ENCODE results near the gene PIK3C2B. TPM values are rescaled to one million over a fixed set of nuclear protein-coding genes. Genes with fewer than 3 reads are reported as not detected.
A peak's percentile ranks its signal among the peaks of the same experiment; 100 is the strongest.

PIK3C2B gene
- total and polyA plus RNA-seq, 9 donors = 5.6 to 26.0 (median 11.0) TPM

DNA sequence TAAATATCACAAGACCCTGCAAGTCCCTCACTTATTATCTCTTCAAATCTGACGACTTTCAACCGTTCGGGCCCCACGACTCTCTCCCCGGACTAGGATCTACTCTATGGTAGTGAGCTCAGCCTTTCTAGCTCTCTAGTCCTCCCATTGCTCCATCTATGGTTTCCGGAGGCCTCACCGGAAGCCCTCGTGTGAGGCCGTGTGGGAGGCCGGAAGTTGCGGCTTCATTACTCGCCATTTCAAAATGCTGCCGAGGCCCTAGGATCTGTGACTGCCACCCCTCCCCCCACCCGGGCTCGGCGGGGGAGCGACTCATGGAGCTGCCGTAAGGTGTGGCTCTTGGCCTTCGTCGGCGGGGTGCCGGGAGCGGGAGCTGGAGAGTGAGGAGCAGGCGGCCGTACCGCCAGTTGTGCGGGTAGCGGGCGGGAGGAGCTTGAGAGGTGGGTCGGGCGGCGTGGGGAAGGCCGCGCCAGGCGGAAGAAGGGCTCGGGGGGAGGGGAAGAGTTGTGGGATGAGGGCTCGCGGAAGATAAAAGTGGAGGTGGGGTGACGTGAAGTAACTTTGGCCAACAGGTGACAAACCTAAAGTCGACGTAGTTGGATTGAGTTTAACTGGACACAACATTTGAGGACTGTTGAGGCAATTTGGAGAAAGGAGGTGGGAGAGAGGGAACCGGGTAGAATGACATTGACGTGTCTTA is 21.7 kb upstream of the PIK3C2B start, which contains the start of gene MDM4:
Gene MDM4, plus strand, starts transcription at position 227 of the 700 bp plus-strand sequence. CDS start 9,113 bp downstream, outside the sequence.
- Histone ChIP-seq H3K36me3 (no peaks in the 10 kb centered on the region), H3K27ac (peak within 1 kb of the TSS; percentile 75 to 77), H3K9me3 (no peaks in the 10 kb centered on the region), H3K4me3 (peak within 1 kb of the TSS; percentile 68), H3K27me3 (no peaks in the 10 kb centered on the region), H3K4me1 (ENCODE audit: insufficient read depth) (peaks cover 10% of the 10 kb centered on the region)
- peak; percentile 85 for TF ChIP-seq POLR2A (IDR thresholded peaks at IDR 0.05)
- TF ChIP-seq, protein P1, sequence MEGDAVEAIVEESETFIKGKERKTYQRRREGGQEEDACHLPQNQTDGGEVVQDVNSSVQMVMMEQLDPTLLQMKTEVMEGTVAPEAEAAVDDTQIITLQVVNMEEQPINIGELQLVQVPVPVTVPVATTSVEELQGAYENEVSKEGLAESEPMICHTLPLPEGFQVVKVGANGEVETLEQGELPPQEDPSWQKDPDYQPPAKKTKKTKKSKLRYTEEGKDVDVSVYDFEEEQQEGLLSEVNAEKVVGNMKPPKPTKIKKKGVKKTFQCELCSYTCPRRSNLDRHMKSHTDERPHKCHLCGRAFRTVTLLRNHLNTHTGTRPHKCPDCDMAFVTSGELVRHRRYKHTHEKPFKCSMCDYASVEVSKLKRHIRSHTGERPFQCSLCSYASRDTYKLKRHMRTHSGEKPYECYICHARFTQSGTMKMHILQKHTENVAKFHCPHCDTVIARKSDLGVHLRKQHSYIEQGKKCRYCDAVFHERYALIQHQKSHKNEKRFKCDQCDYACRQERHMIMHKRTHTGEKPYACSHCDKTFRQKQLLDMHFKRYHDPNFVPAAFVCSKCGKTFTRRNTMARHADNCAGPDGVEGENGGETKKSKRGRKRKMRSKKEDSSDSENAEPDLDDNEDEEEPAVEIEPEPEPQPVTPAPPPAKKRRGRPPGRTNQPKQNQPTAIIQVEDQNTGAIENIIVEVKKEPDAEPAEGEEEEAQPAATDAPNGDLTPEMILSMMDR (IDR thresholded peaks at IDR 0.05) = no peak
- WGBS, 3 donors = 0 to 1% (median 0%) methylated on average over 41 to 43 of the region's 43 CpGs
- intact Hi-C loops (cut with DNase I) = no loop called here
- peak; percentile 86 to 91 (median 88) for DNase-seq

DNA sequence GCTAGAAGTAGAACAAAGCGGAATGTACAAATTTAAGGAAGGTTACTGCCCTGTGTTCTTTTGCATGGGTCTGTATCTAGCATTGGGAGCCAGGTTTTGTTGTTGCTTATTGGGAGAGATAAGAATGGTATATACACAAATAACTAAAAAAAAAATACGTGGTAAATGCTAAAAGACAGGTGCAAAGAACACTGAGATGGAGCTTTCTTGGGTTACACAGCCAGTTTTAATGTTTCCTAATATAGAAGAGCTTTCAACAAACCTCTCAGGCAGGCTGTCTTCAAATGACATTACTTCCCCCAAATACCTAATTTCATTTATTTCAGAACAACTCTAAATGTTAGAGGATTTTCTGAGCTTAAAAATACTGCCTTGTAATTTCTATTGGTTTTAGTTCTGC is 20.2 kb upstream of the PIK3C2B start:
- peaks cover 7% of the 10 kb centered on the region for H3K4me1 ChIP-seq (ENCODE audit: insufficient read depth)
- no peaks in the 10 kb centered on the region for H3K9me3 ChIP-seq
- H3K36me3 ChIP-seq = no peaks in the 10 kb centered on the region
- H3K27me3 ChIP-seq = no peaks in the 10 kb centered on the region
- H3K27ac ChIP-seq = no peak overlapping the region
- TF ChIP-seq, protein P1 (IDR thresholded peaks at IDR 0.05) = no peak
- TF ChIP-seq POLR2A (IDR thresholded peaks at IDR 0.05) (no peak), EP300 (IDR thresholded peaks at IDR 0.05) (no peak)
- DNase-seq = no peak
- WGBS, 3 donors = 59 to 62% (median 61%) methylated on average over 2 of the region's 2 CpGs
- no peak overlapping the region for H3K4me3 ChIP-seq
- intact Hi-C loops (cut with DNase I) = no loop called here

DNA sequence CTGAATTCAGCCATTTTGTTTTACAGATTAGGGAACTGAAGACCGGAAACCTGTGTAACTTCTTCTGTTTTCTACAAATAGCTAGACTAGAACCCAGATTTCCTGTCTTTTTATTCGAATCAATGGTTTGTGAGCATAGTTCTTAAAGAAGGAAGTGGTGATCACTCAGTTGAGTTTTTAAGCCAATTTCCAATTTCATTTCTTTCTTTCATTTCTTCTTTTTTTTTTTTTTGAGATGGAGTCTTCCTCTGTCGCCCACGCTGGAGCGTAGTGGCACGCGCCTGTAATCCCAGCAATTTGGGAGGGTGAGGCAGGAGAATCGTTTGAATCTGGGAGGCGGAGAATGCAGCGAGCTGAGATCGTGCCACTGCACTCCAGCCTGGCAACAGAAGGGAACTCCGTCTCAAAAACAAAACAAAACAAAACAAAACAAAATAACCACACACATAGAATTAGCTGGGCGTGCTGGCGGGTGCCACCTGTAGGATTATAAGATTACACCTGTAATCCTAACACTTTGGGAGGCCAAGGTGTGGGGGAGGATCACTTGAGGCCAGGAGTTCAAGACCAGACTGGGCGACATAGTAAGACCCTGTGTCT is 18.6 kb upstream of the PIK3C2B start:
- H3K4me1 ChIP-seq (ENCODE audit: insufficient read depth) = peaks cover 5% of the 10 kb centered on the region
- no peak for DNase-seq
- 66 to 76% (median 70%) methylated on average over 15 of the region's 15 CpGs for WGBS, 3 donors
- no peak overlapping the region for H3K4me3 ChIP-seq
- no peaks in the 10 kb centered on the region for H3K36me3 ChIP-seq
- intact Hi-C loops (cut with DNase I) = no loop called here
- no peaks in the 10 kb centered on the region for H3K27me3 ChIP-seq
- TF ChIP-seq POLR2A (IDR thresholded peaks at IDR 0.05) (no peak), EP300 (IDR thresholded peaks at IDR 0.05) (no peak)
- TF ChIP-seq, protein P1 (IDR thresholded peaks at IDR 0.05) = no peak
- H3K9me3 ChIP-seq = no peaks in the 10 kb centered on the region
- H3K27ac ChIP-seq = no peak overlapping the region

DNA sequence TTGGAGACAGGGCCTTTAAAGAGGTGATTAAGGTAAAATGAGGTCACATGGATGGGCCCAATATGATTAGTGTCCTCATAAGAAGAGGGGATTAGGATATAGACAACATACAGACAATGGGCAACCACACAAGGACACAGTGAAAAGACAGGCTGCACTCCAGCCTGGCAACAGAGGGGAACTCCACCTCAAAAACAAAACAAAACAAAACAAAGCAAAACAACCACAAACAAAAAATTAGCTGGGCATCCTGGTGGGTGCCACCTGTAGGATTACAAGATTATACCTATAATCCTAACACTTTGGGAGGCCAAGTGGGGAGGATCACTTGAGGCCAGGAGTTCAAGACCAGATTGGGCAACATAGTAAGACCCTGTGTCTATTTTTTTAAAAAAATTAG is 16.8 kb upstream of the PIK3C2B start:
- no peak for TF ChIP-seq EP300 (IDR thresholded peaks at IDR 0.05)
- TF ChIP-seq POLR2A (IDR thresholded peaks at IDR 0.05) = no peak
- TF ChIP-seq, protein P1 (IDR thresholded peaks at IDR 0.05) = no peak
- H3K27me3 ChIP-seq = no peaks in the 10 kb centered on the region
- no peaks in the 10 kb centered on the region for H3K36me3 ChIP-seq
- no peak for DNase-seq
- H3K9me3 ChIP-seq = no peaks in the 10 kb centered on the region
- peaks cover 2% of the 10 kb centered on the region for H3K4me1 ChIP-seq (ENCODE audit: insufficient read depth)
- intact Hi-C loops (cut with DNase I) = no loop called here
- H3K27ac ChIP-seq = no peak overlapping the region
- H3K4me3 ChIP-seq = no peak overlapping the region

All from ovary (tissue), 9 donors.